GM12878 (cell line): ENCODE data around the gene ADAM11. TPM values are rescaled to one million over a fixed set of nuclear protein-coding genes. Genes with fewer than 3 reads are reported as not detected.

Source experiments
- ATAC-seq: fragments of 200-7000 bp; cut with Tn5 transposase; 3 replicates; pipeline ENCODE4 v1.9.1; 2020; ENCODE audit warnings: mild to moderate bottlenecking, moderate library complexity
- BruUV-seq: library from RNA; stranded (reverse); fragments of 400-500 nt; replicated peaks from 2 replicates; lab custom pipeline; 2021; lab: Mats Ljungman, UMichigan
- CTCF ChIA-PET: fragments of 300-600 bp; sonication (Branson Sonifier 250); formaldehyde crosslinking; extraction: SDS; loops from one replicate; lab custom pipeline; 2021; ENCODE audit warnings: inconsistent platforms; lab: Yijun Ruan, JAX
- POLR2A ChIA-PET: fragments of 350-600 bp; formaldehyde crosslinking; extraction: SDS; loops from one replicate; lab custom pipeline; 2021; ENCODE audit warnings: inconsistent platforms; lab: Charles Lee
- RAD21 ChIA-PET: fragments of 300-600 bp; sonication (Branson Sonifier 250); formaldehyde crosslinking; loops from one replicate; lab custom pipeline; 2023; ENCODE audit warnings: antibody characterized with exemption; ENCODE audit not compliant: unreplicated experiment; lab: Charles Lee
- SMC1A ChIA-PET: fragments of 300-600 bp; sonication (Branson Sonifier 250); formaldehyde crosslinking; loops from one replicate; lab custom pipeline; 2023; ENCODE audit not compliant: unreplicated experiment, uncharacterized antibody; lab: Charles Lee
- DNase-seq: peaks from one replicate; pipeline ENCODE4 v3.0.0-alpha.2; 2011; ENCODE audit warnings: low read depth, low spot score
- FAIRE-seq: peaks from 3 replicates; lab custom pipeline; 2011; peaks lifted over from hg19 to GRCh38; lab: Jason Lieb, UNC
- H2AFZ ChIP-seq: 2 replicates; pipeline ENCODE4 v1.6.0; 2011; ENCODE audit warnings: low read depth, low read length, control low read depth; ENCODE audit not compliant: control insufficient read depth
- H3K27ac ChIP-seq: 2 replicates; pipeline ENCODE4 v1.5.1; 2011; ENCODE audit warnings: control low read depth; ENCODE audit not compliant: control insufficient read depth, insufficient read depth
- H3K27me3 ChIP-seq, 2 experiments: replicated peaks in 1 of 2; 2 replicates each; pipeline versions ENCODE4 v1.6.0 to v1.6.1; 2011; ENCODE audit warnings: low read length in 1 of 2; ENCODE audit not compliant: control insufficient read depth in 2 of 2, insufficient read depth in 2 of 2
- H3K36me3 ChIP-seq, 2 experiments: 2 replicates each; pipeline ENCODE4 v1.5.1; 2011; ENCODE audit warnings: low read length in 1 of 2; ENCODE audit not compliant: control insufficient read depth in 2 of 2, insufficient read depth in 2 of 2
- H3K4me1 ChIP-seq: 2 replicates; pipeline ENCODE4 v1.6.1; 2011; ENCODE audit warnings: mild to moderate bottlenecking, low read length, moderate library complexity, mixed read lengths; ENCODE audit not compliant: control insufficient read depth, insufficient read depth
- H3K4me2 ChIP-seq: 2 replicates; pipeline ENCODE4 v1.6.0; 2011; ENCODE audit warnings: control low read depth; ENCODE audit not compliant: control insufficient read depth, insufficient read depth
- H3K4me3 ChIP-seq: fragments of 200-600 bp; sonication (generic); 2 replicates; pipeline ENCODE4 v1.5.1; 2016
- H3K79me2 ChIP-seq: 2 replicates; pipeline ENCODE4 v1.6.0; 2011; ENCODE audit warnings: low read length; ENCODE audit not compliant: control insufficient read depth, insufficient read depth
- H3K9ac ChIP-seq: 2 replicates; pipeline ENCODE4 v1.8.0; 2011; ENCODE audit warnings: low read length, control low read depth, mixed read lengths; ENCODE audit not compliant: control insufficient read depth, insufficient read depth
- H3K9me3 ChIP-seq: replicated peaks from 3 replicates; pipeline ENCODE4 v1.5.1; 2011; ENCODE audit warnings: mild to moderate bottlenecking, low read length; ENCODE audit not compliant: control insufficient read depth, insufficient read depth
- H4K20me1 ChIP-seq: 2 replicates; pipeline ENCODE4 v1.6.0; 2011; ENCODE audit not compliant: control insufficient read depth, insufficient read depth
- CHD2 ChIP-seq: IDR thresholded peaks from 2 replicates; pipeline ENCODE4 v1.6.1; 2011; ENCODE audit warnings: low read depth, low read length, improper control_type of control experiment, borderline replicate concordance
- MEF2A ChIP-seq: IDR thresholded peaks from 2 replicates; pipeline ENCODE4 v1.6.1; 2011; ENCODE audit warnings: low read depth, mild to moderate bottlenecking, low read length, moderate library complexity; ENCODE audit not compliant: insufficient read depth
- NBN ChIP-seq: fragments of 450-650 bp; IDR thresholded peaks from 2 replicates; pipeline ENCODE4 v1.6.1; 2016
- NFYB ChIP-seq: IDR thresholded peaks from 2 replicates; pipeline ENCODE4 v1.6.1; 2011; ENCODE audit warnings: low read depth, mild to moderate bottlenecking, low read length, improper control_type of control experiment, moderate library complexity; ENCODE audit not compliant: insufficient read depth
- NR2C1 ChIP-seq: fragments of 450-650 bp; IDR thresholded peaks from 2 replicates; pipeline ENCODE4 v1.6.1; 2017; ENCODE audit warnings: antibody characterized with exemption, mild to moderate bottlenecking, moderate library complexity
- SREBF1 ChIP-seq: IDR thresholded peaks from 2 replicates; pipeline ENCODE4 v1.6.1; 2012; ENCODE audit warnings: mild to moderate bottlenecking, low read length
- WGBS: methylation state at CpG from one replicate; pipeline ENCODE4 v1.1.6; 2016; ENCODE audit warnings: low lambda C conversion rate; ENCODE audit not compliant: insufficient replicate concordance, insufficient coverage; ENCODE audit errors: missing lambda C conversion rate; 5-methylcytosine and 5-hydroxymethylcytosine counted together
- in situ Hi-C: fragments of 300-500 bp; cut with MboI; formaldehyde crosslinking; loops from 9 replicates; pipeline ENCODE4 v1.14.3; 2018; ENCODE audit warnings: mixed read lengths
- intact Hi-C: fragments of 100-400 bp; cut with micrococcal nuclease; formaldehyde crosslinking; loops from one replicate; pipeline ENCODE4 v1.14.2; 2022; ENCODE audit not compliant: unreplicated experiment
- polyA plus RNA-seq, 11 experiments: library from polyadenylated mRNA; depleted of rRNA in 4 of 11; unstranded in 6 of 11; stranded (reverse) in 5 of 11; fragments of >200 nt; fragmentation: Nextera tagmentation in 4 of 11; fragmentation: Illumina TruSeq in 1 of 11; extraction: Ambion mirVana in 4 of 11; extraction: Trizol in 1 of 11; gene quantifications; 1 replicate in 1 of 11; 2 replicates in 10 of 11; pipeline versions ENCODE4 v1.2.1 to v1.2.3, GENCODE V29; 2011 to 2016; ENCODE audit warnings: inconsistent platforms in 2 of 11, missing spikeins in 2 of 11, low read depth in 1 of 11
- total RNA-seq, 4 experiments: library from RNA; depleted of rRNA in 3 of 4; stranded (reverse); fragments of >200 nt in 3 of 4; fragmentation: Illumina TruSeq in 1 of 4; extraction: Trizol in 1 of 4; gene quantifications; 2 replicates each; pipeline versions ENCODE4 v1.2.1 to v1.2.3, GENCODE V29; 2013 to 2021
- TF ChIP-seq, protein P1 (sequence below): fragments of 450-650 bp; IDR thresholded peaks from 2 replicates; pipeline ENCODE4 v1.6.1; 2017; ENCODE audit warnings: low read depth, mild to moderate bottlenecking, moderate library complexity

The ADAM11 gene
- total and polyA plus RNA-seq, 10 of the 15 experiments (the other 5 are each of a cell fraction or from before 2014, with no cell fraction given): 0.03 to 0.37 (median 0.06) TPM; not detected in 3

DNA sequence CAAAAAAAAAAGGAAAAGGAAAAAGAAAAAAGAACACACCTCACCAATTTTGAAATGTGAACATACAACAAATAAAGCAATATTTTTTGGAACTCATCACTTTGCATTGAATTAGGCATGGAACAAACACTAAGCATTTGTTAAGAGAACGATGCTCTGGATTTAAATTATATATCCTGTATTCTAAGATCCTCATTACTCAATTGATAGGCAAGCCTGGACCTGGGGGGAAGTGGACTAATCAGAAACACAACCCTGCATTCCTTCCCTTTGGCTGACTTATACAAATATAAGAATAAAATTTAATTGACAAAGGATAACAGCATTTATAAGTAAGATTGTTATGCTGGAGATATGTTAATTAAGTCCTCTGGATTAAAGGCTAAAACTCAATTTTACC, 69.1 kb downstream of the ADAM11 start:
- peaks cover 0 to 7% of the 10 kb centered on the region in 2 experiments; a peak in 3 of 4 replicates for H3K27me3 ChIP-seq
- in situ Hi-C loops: no loop called here
- no peak overlapping the region for H2AFZ ChIP-seq
- ChIA-PET CTCF (no interaction called here), RAD21 (interaction anchor here (1.0 kb wide), 1 partner anchor 48 kb away, joined by 5 read pairs; no protein-coding TSS in a partner anchor), POLR2A (no interaction called here), SMC1A (interaction anchor here (1.5 kb wide), 1 partner anchor 48 kb away, joined by 3 read pairs; no protein-coding TSS in a partner anchor)
- H3K79me2 ChIP-seq: no peaks in the 10 kb centered on the region
- no peak overlapping the region for H3K27ac ChIP-seq
- no peak overlapping the region for H3K4me3 ChIP-seq
- FAIRE-seq (no peak), DNase-seq (no peak), ATAC-seq (no peak)
- TF ChIP-seq SREBF1 (no peak), MEF2A (no peak), CHD2 (no peak), NBN (no peak), NFYB (no peak), NR2C1 (no peak)
- TF ChIP-seq, protein P1, sequence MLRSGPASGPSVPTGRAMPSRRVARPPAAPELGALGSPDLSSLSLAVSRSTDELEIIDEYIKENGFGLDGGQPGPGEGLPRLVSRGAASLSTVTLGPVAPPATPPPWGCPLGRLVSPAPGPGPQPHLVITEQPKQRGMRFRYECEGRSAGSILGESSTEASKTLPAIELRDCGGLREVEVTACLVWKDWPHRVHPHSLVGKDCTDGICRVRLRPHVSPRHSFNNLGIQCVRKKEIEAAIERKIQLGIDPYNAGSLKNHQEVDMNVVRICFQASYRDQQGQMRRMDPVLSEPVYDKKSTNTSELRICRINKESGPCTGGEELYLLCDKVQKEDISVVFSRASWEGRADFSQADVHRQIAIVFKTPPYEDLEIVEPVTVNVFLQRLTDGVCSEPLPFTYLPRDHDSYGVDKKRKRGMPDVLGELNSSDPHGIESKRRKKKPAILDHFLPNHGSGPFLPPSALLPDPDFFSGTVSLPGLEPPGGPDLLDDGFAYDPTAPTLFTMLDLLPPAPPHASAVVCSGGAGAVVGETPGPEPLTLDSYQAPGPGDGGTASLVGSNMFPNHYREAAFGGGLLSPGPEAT: no peak
- no peaks in the 10 kb centered on the region for H3K9me3 ChIP-seq
- H3K4me2 ChIP-seq: no peak overlapping the region
- no peak overlapping the region for H3K9ac ChIP-seq
- no TSS peak for BruUV-seq
- no peaks in the 10 kb centered on the region for H4K20me1 ChIP-seq
- WGBS: 100% methylated on average over 1 of the region's 1 CpG
- H3K36me3 ChIP-seq: no peaks in the 10 kb centered on the region
- H3K4me1 ChIP-seq: no peaks in the 10 kb centered on the region
- intact Hi-C loops: no loop called here
